VCaP (cell line): ENCODE results near the gene ZBTB38.

Experiments
- H3K27ac ChIP-seq: fragments of 450-650 bp; 2 replicates; pipeline ENCODE4 v1.5.1; 2017
- CTCF ChIP-seq: fragments of 450-650 bp; conservative IDR thresholded peaks from 2 replicates; pipeline ENCODE4 v1.5.1; 2017; ENCODE audit warnings: mild to moderate bottlenecking, moderate library complexity

ZBTB38 gene

GRCh38 chr3:141413391-141413790 is 45.1 kb downstream of the ZBTB38 start:
- peak overlapping the region; percentile 96 for H3K27ac ChIP-seq

GRCh38 chr3:141413801-141414689 is 45.7 kb downstream of the ZBTB38 start:
- peak overlapping the region; percentile 96 for H3K27ac ChIP-seq
- no peak for TF ChIP-seq CTCF

More at GRCh38 chr3:141413391-141413790, 45.1 kb downstream of the ZBTB38 start:
- no peak for TF ChIP-seq CTCF

- TF ChIP-seq CTCF: no peak
- H3K27ac ChIP-seq: no peak overlapping the region
Observed at GRCh38 chr3:141414800-141415462, 46.6 kb downstream of the ZBTB38 start.

GRCh38 chr3:141415953-141416352 is 47.6 kb downstream of the ZBTB38 start:
- TF ChIP-seq CTCF: no peak
- H3K27ac ChIP-seq: no peak overlapping the region
